Activated effector memory CD4-positive, alpha-beta T cell treated with Interleukin-2 at 50 U/mL for 16 hours (primary cell): ENCODE measurements around the gene UBAC2.

Experiments
- DNase-seq: peaks from one replicate; pipeline ENCODE4 v3.0.0-alpha.2; 2020

The UBAC2 gene

DNA sequence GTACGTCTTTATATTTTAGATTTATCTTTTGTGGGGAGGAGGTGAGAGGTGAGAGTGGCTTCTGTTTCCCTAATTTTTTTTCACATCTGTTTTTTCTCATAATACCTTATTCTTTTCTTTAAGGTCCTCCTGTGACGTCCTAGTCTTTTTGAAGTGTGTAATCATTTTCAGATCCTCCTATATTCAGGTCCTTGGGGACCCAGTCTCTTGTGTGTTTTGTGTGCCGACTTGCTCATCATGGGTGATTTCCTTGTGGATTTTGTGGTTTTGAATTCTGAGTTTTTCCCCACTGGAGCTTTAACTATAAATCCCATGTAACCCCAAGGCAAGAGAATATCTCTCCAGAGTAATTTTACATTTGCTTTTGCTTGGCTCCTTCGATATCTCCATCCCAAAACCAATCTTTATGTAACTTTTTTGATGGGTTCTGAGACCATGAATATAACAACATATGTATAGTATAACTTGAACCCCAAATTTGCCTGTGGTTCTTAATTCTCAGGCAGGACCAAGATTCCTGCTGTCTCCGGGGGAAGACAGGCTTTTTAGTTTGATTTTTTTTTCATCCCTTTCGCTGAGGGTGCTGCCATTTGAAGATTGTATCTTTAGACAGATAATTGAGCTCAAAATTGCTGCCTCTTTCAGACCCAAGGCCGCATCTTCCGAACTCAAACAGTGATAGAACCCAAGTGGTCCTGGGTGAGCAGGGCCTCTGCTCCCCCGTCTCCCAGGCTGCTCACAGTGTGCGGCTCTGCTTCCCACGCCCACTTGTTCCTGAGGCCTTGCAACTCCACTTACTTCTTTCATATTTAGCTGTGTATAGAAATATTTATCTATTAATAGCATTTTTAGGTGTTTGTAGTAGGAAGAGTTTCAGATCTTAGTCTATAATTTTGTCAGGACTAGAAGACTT, 165.7 kb downstream of the UBAC2 start:
- DNase-seq, result no peak

DNA sequence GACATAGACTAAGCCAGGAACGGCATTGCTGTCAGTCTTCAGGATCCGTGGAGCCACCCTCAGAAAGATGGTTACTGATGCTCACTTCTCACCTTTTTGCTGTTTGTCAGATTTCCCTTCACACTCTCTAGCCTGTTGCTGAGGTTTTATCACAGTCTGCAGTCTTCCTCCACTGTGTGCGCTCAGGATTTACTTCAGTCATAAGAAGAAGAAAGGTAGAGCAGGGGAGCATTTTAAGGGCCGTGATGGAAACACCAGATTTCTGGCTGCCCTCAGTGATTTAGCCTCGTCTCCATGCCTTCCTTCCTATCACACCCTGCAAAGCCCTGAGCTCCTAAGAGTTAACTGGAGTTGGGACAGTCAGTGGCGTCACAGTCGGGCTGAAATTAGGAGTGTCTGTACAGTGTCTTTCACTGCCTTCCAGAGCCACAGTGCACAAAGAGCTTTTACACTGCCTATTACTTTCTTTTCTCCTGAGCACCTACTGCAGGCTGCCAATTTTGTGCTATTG, 166.5 kb downstream of the UBAC2 start:
- no peak for DNase-seq

DNA sequence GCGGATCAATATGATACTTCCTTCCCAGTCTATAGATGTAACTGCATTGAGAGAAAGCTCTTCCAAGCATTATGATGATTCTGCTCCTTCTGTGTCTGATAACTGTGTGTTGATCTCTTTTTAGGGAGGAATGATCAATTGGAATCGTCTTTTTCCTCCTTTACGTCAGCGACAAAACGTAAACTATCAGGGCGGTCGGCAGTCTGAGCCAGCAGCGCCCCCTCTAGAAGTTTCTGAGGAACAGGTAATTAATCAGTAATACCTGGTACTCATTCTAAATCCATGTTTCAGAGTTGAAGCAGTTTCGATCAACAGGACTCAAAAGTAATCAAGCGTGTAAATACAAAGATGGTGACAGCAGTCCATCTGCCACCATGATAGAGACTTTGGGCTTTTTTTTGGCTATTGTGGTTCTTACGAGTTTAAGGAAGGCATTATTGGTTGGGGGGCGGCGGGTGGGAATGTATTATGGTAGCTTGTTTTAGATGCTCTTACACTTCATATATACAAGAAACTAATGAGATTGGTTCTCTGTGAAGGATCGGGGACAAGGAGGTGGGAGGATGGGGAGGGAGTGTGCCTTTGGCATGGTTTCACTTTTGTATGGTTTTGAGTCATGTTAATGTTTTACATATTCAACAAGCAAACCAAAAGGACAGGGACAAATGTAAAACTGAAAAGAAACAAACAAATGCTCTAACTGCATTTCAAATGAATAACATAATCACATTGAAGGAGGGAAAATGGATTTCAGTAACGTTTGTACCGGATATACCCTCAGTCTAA, 167.2 kb downstream of the UBAC2 start:
- no peak for DNase-seq

DNA sequence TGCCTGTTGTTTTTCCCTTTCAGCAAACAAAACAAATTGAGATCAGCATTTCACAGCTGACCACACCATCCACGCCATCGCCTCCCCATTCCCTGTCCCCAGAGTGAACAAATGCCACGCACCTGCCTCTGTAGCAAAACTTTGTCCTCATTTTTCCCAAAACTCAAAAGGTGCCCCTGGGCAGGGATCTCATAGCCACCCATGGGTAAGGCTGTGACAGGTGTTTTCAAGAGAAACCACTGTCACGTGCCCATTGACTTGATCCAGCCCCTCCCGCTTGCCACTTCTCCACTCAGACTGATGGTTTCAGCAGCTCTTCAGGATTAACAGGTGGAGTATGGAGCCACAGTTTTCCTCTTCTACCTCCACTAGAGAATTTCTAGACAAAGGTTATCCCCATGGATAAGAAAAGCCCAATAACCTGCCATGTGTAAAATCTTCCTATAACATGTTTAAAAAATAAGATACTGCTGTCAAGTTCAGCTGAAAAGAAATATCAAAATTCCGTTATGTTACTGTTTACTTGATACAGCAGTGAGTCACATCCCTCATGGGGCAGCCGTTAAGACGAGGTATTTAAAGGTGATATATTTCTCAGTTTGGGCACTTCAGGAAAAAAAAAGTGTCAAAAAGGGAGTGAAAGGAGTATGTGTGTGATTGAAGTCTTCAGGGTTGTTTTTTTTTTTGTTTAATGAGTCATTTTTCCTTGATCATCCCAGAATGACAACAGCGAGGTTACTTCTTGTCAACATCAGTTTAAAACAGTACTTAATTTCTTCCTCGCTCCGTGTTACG, 170.0 kb downstream of the UBAC2 start:
- DNase-seq, result no peak

DNA sequence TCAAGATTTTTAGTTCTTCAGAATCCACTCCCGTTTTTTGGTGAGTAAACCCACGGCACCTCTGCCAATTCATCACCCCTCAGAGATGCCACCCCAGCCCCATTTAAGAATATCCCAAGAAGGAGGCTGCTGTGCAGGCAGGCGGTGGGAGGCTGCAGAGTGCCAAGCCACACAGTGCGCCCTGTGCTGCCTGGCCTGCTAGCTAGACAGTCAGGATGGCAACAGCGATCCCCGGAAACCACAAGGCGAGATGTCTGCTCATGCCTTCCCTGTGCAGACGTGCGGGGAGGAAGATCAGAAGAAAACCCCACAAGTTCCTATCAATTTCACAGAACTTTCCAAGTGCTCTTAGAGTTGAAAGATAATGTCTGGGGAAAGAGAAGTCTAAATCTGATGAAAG, 171.3 kb downstream of the UBAC2 start:
- DNase-seq, result peak; percentile 58

DNA sequence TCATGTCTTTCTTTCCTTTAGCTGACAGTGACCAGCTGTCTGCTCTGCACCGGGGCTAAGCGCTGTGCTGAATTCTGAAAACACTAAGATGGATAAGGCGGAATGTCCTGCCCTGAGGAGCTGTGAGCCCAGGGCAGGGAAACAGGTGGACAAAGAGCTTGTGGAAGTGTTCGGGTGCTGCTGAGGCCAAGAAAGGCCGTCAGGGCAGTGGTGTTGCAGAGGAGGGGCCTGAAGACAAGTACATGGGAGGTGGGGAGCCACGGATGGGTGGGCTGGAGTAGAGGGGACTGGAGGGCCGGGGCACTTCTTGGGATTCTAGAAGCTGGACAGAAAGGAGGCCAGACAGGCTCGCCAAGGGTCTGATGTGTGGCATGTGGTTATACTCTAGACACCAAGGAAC, 172.8 kb downstream of the UBAC2 start:
- no peak for DNase-seq

DNA sequence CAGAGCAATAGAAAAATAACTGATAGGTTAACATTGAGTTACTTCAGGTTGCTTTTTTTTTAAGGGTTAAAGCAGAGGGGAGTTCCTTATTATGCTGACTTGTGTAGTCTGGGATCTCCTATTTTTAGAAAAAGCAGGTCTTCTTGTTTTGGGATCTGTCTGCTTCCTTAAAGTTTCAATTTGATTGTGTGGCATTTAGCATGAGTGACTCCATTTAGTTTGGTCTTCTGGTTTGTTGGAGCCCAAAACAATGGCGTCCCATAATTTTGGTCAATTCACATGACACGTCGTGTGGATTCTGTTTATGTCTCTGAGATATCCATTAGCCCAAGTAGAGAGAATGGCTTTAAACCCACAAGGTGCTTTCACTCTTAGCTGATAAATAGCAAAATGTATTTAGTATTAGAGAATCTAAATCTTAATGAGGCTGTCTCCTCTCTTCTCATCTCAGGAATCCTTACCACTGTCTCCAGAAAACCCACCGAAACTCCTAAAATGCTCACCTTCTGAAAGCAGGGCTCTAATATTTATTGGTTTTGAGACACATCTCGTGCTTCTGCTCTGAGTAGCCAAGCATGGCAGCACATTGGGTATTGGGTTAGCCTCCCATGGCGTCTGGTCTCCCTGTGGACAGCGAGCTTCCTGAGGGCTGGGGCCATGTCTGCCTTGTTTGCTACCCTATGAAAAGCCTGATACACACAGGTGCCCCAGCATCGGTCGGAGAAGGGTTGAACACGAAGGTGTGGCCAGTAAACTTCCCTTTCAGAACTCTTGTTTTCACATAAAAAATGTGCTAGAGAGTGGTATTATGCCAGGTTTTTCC, 173.7 kb downstream of the UBAC2 start:
- DNase-seq, result no peak

DNA sequence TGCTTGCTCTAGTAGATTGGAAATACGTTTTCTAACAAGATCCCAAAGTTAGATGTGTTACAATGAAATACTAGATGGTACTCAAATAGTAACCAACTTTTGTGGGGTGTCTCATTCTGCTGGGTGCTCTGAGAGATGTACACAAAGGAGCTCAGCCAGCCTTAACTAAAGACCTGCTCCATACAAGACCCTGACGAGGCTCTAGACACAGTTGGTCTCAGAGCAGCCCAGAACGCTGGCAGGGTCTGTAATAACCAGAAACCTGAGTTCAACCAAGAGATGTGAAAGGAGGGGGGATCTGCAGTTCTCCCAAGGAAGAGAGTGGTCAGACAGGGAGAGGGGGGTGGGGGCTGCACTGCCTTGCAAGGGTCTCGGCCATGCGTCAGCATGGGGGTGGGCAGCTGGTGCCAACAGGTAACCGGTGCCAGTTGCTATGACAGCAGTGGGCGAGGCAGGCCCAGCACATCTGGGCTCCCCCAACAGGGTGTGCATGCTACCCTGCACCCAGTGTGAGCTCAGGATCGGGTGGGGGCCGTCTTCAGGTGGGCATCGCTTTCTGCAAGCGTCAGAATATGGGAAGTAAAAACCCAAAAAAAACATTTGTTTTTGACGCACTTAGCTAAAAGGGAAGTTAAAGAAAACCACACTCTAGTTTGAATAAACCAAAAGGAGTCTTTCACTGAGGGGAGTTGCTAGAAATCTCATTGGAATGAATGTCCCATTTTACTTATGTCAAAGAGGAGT, 174.5 kb downstream of the UBAC2 start:
- no peak for DNase-seq

DNA sequence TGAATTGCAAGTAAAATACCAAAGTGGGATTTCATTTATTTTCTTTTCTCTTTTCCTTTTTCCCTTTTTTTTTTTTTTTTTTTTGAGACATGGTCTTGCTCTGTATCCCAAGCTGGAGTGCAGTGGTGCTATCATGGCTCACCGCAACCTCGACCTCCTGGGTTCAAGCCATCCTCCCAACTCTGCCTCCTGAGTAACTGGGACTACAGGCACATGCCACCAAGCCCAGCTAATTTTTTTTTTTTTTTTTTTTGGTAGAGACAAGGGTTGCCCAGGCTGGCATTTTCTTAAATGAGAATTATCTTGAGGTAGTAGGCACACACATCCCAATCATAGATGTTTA, 175.1 kb downstream of the UBAC2 start:
- DNase-seq, result no peak

DNA sequence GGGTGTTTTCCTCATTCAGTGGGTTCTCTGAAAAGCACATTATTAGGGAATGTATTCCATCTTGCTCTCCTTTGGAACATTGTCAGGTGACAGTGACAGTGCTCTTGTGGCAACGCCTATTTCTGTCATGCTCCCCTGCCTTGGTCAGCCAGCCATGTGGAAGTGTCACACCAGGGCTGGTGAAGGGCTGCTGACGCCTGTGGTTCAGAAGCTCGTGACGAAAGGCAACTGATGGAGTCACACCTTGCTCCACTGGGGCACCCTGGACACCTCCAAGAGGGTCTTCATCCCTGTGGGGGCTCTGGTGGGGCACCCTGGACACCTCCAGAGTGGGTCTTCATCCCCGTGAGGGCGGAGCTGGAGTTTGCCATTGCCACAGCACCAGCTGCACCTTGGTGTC, 175.5 kb downstream of the UBAC2 start:
- no peak for DNase-seq

DNA sequence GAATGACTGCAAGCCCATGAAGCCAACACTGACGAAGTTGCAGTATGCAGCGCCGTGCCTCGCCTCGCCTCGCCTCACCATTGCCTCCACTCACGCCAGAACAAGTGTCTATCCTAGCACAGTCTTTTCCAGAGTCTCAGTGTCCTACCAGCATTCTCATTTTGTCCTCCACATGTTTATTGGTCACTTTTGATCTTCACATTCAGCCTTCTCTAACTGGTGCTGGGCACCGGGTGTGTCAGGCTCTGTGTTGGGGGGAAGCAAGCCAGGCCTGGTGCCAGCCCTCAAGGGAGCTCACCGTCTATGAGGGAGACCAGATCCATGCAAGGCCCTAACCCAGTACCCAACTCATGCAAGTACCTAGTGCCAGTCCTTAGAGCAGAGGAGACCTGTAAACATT, 176.3 kb downstream of the UBAC2 start:
- DNase-seq, result no peak

DNA sequence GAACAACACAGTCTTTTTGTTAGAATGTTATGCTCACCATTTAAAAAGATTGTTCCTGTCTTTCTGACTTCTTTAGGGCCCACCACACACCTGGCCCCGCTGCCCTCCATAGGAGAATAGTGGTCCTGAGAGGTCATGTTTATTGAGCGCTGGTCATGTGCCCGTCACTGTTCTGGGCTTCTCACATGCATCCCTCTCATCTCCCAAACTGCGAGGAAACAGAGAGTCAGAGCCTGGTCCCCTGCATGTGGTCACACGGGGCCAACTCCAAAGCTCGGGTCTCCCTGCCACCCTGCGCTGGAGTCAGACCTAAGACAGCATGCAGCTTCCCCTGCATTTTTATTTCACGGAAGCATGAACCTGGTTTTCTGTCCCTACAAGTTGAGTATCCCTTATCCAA, 177.0 kb downstream of the UBAC2 start:
- no peak for DNase-seq

DNA sequence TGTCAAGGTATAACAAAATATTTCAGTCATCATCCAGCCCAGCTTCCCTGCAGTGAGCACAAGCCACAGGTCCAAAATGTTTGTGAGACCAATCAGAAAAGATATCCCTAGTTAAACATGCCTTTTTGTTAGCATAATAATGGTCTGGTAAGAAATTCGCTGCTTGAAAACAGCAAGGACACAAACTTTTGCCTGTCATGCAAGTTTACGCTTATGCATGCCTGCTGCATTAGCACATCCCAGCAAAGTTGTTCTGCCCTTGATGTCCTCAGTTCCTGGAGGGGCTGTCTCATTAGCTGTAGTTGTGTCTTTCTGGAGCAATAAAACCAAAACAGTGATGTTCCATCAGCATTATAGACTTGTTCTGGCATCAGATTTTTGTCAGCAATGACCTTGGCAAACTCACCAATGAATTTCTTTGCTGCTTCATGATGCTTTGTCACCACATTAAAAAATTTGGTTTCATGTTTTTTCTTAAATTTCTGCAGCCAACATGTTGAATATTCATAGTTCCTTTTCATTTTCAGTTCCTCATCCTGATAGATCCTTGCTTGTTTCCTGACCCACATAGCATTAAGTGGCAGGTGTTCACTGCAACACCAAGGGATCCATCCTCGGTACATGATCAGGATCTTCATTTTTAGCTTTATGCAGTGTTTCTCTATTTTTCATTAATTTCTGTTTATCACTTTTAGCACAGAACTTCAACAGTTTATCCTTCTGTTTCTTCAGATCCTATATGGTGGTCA, 178.5 kb downstream of the UBAC2 start:
- no peak for DNase-seq

DNA sequence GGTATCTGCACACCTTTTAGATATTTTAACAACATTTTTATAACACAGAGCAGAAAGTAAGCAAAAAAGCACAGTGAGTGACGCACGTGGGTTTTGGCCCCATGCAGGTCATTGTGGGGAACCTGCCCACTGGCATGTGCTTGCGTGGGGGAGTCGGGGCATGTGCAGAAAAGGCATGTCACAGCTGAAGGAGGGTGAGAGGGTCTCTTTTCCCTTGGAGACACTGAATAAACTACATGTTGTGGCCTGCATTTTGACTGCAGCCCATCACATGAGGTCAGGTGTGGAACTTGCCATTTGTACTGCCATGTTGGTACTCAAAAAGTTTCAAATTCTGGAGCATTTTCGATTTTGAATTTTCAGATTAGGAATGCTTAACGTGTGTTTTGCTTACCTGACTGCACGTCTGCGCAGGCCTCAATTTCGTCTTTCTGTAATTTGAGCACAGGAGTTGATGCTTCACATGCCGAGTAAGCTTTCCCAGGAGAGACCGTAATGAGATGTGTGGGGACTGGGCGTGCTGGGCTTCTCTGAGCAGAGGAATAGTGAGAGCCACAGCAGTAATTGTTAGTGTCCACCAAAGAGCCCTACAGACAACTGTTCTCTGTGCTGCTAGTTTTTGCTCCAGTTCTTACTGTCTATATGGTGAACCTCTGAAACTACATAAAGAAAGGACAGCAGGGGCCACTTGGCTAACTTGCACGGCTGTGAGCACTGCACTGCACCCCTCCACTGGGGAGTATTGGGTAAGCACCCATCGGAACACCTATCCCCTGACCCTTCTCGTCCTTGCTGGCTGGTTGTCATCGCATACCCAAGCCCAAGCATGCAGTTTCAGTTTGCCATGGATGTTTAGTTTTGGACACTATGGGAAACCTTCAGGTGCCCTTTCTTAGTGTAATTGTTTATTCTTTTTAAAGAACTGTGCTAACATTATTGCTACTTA, 179.5 kb downstream of the UBAC2 start:
- no peak for DNase-seq

DNA sequence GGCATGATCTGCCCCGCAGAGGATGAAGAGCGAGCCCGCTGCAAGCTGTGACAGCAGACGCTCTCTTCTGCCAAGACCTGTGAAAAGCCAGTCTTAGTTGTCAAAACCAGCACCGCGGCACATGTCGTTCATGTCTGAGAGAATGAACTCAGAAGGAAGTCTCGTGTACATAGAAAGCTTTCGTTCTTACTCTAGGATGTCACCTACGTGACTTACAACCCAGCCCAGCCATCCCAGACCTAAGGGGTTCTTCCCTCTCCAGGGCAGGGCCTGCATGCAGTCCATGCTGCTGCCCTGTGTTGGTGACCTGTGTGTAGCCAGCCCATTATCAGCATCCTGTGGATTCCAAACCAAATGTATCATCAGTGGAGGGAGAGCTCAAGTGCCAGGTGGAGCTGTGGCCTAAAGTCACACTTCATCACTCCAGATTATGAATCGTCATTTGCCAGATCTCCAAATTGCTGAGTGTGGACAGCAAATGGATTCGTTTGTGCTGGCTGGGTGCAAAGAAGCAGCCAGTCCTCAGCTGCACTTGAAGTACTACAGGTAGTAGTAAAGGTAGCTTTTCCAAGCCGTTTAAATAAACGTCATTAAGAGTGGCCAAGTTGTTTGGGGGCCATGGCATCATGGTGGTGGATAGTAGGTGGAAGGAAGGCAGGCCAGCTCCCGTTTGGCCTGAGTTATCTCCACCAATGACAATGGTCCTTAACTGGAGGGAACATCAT, 180.4 kb downstream of the UBAC2 start:
- peak; percentile 51 for DNase-seq

DNA sequence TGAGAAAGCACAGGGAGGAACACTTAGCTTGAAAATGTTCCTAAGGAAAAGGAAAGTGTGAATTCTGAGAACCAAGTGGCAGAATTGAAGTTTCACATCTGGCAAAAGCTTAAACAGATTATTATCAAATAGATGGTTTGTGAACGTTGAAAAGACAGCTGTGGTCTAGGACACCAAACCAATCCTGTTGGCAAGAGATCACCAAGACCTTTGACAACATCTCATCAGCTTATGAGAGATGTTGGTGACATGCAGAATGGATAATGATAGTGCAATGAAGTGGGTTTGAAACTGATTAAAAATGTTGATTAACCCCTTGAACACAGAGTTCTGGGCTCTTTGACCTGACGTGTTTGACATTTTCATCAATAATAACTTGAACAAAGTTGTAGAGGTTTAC, 181.1 kb downstream of the UBAC2 start:
- DNase-seq, result no peak

DNA sequence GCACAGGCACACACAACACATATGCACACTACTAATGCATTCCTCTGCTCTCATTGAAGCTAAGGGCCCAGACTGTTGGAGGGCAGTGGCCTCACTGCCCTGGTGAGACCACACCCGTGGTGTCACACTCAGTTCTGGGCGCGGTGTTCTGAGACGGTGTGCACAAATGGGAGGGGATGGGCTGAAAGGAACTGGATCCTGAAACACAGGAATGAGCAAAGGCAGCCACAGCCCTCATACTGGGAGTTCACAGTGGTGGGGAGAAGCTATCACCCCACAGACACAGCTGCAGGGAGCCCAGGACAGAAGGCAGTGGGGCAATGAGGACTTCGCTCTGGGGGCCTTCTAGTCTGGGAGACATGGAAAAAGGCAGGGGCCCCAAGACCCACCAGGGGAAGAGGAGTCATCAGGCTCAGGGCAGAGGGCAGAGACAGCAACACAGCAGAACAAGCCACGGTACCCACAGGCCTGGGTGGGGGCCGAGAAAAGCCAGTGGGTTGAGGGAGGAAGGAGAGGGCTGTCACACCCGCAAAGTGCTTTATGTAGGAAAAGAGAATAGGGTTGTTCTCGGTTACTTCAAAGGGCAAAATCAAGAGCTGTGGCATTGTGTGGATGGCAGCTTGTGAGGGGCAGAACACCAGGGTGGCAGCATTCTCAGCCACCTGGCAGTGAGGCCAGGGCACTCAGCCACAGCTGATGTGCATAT, 181.9 kb downstream of the UBAC2 start:
- DNase-seq, result no peak

DNA sequence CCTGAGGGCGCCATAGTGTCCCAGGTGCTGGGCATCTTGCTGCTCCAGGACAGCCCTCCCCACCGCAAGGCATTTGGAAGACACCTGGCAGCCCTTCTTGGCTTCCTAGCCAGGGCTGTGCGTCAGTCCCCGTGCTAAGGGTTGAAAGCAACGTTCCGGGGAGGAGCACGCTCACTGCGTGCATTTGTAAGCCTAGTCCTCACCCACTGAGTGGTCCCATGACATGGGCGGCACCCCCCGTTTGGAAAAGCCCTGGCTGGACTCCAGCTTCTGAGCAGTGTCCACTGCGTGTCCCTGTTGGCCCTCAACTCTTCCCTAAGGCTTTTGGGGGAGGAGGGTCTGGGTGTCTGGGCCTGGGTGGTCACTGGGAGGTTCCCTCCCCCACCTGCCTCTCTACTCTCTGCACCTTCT, 182.9 kb downstream of the UBAC2 start:
- no peak for DNase-seq
